K562 (cell line): ENCODE results near the gene NACC1. TPM values are rescaled to one million over a fixed set of nuclear protein-coding genes. Genes with fewer than 3 reads are reported as not detected.

Experiments
- BRD9 ChIP-seq: fragments of 450-650 bp; IDR thresholded peaks from 2 replicates; pipeline ENCODE4 v1.6.1; 2018; ENCODE audit warnings: low read depth; ENCODE audit not compliant: partially characterized antibody
- C11orf30 ChIP-seq: fragments of 450-650 bp; IDR thresholded peaks from 2 replicates; pipeline ENCODE4 v1.6.1; 2016; ENCODE audit warnings: low read depth, mild to moderate bottlenecking
- EP300 ChIP-seq: IDR thresholded peaks from 2 replicates; pipeline ENCODE4 v1.6.1; 2012; ENCODE audit warnings: low read length, improper control_type of control experiment
- FOS ChIP-seq: IDR thresholded peaks from 3 replicates; pipeline ENCODE4 v1.6.1; 2011; ENCODE audit not compliant: insufficient read length; ENCODE audit errors: extremely low read depth
- HNRNPH1 ChIP-seq: fragments of 200-400 bp; formaldehyde crosslinking; optimal IDR thresholded peaks from 2 replicates; pipeline ENCODE3; 2017; ENCODE audit warnings: low read depth, mild to moderate bottlenecking, low read length, moderate library complexity
- KAT8 ChIP-seq: fragments of 450-650 bp; IDR thresholded peaks from 2 replicates; pipeline ENCODE4 v1.6.1; 2016; ENCODE audit warnings: low read depth, mild to moderate bottlenecking
- RBM34 ChIP-seq: fragments of 200-400 bp; formaldehyde crosslinking; IDR thresholded peaks from 2 replicates; pipeline ENCODE4 v1.6.1; 2018; ENCODE audit warnings: low read length, borderline replicate concordance; ENCODE audit not compliant: insufficient read depth
- RNF2 ChIP-seq: sonication (generic); IDR thresholded peaks from 2 replicates; pipeline ENCODE4 v1.6.1; 2016
- SMARCB1 ChIP-seq: IDR thresholded peaks from 2 replicates; pipeline ENCODE4 v1.6.1; 2011; ENCODE audit warnings: improper control_type of control experiment, low read depth; ENCODE audit not compliant: insufficient read length
- ZNF644 ChIP-seq: fragments of 200-800 bp; sonication (Bioruptor generic); IDR thresholded peaks from 2 replicates; pipeline ENCODE4 v1.6.1; 2016; ENCODE audit warnings: low read depth, missing genetic modification characterization, missing compliant biosample characterization
- polyA plus RNA-seq, 8 experiments: library from polyadenylated mRNA; depleted of rRNA in 4 of 8; stranded (reverse) in 5 of 8; unstranded in 3 of 8; fragments of >200 nt; fragmentation: Nextera tagmentation in 2 of 8; fragmentation: Illumina TruSeq in 1 of 8; extraction: Ambion mirVana in 2 of 8; extraction: Trizol in 1 of 8; gene quantifications; 2 replicates each; pipeline versions ENCODE4 v1.2.1 to v1.2.3, GENCODE V29; 2011 to 2014; ENCODE audit warnings: inconsistent platforms in 1 of 8, missing spikeins in 1 of 8
- total RNA-seq, 7 experiments: library from RNA; depleted of rRNA in 6 of 7; stranded (reverse); fragments of >200 nt in 6 of 7; fragmentation: Illumina TruSeq in 2 of 7; extraction: Trizol in 2 of 7; gene quantifications; 2 replicates each; pipeline versions ENCODE4 v1.2.1 to v1.2.3, GENCODE V29; 2011 to 2021; ENCODE audit warnings: low replicate concordance in 1 of 7
- TF ChIP-seq, protein P1 (sequence below), 2 experiments: fragments of 450-650 bp in 1 of 2; sonication (generic) in 1 of 2; formaldehyde crosslinking in 1 of 2; IDR thresholded peaks; 2 replicates each; pipeline versions ENCODE4 v1.7.1 to v1.9.0; 2016 to 2022; ENCODE audit warnings: inconsistent platforms in 1 of 2, mild to moderate bottlenecking in 1 of 2, missing genetic modification reagents in 1 of 2
- TF ChIP-seq, protein P2 (sequence below): IDR thresholded peaks from 2 replicates; pipeline ENCODE4 v1.6.1; 2012; ENCODE audit warnings: low read depth, low read length, improper control_type of control experiment, borderline replicate concordance
- TF ChIP-seq, protein P3 (sequence below): fragments of 450-650 bp; conservative IDR thresholded peaks from 2 replicates; pipeline ENCODE4 v1.6.1; 2016; ENCODE audit warnings: missing genetic modification characterization, low read depth, mild to moderate bottlenecking, control low read depth, missing compliant biosample characterization
- TF ChIP-seq, protein P4 (sequence below), 2 experiments: fragments of 450-650 bp in 1 of 2; sonication (generic) in 1 of 2; formaldehyde crosslinking; conservative IDR thresholded peaks; 2 replicates each; pipeline versions ENCODE4 v1.4.0 to v1.8.1; 2020 to 2022; ENCODE audit warnings: mild to moderate bottlenecking in 1 of 2, missing genetic modification reagents in 1 of 2

The NACC1 gene
- total and polyA plus RNA-seq, 9 of the 15 experiments (the other 6 are each of a cell fraction or from before 2014, with no cell fraction given), result 0.04 to 96.6 (median 25.8) TPM

DNA sequence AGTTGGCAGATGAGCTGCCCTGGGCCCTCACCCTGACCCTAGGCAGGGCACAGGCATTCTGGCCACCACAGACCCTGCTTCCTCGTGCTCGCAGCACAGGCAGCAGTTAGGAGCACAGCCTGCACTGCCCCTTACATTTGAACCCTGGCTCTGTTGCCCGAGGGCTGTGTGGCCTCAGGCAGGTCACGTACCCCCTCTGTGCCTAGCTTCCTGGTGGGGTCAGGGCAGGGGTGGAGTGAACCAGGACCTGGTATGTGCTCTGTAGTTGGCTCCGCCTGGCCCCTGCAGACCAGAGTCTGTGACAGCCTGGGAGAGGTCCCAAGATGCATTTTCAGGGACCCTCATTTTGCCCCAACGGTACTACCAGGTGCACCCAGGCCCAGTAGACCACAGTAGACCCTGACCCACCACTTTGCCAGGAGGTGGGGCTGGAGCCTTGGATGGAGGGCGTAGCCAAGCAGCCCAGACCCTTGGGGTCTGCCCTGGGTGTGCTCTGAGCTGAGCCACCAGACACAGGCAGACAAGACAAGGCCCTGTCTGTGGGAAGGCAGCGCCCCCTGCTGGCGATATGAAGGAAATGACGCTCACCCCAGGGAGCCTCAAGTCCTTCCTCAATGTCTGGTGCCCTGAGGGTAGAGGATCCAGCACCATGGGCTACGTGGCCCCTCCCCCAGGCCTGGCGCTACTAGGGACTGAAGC is 24.5 kb upstream of the NACC1 start (continued):
- TF ChIP-seq, protein P1, sequence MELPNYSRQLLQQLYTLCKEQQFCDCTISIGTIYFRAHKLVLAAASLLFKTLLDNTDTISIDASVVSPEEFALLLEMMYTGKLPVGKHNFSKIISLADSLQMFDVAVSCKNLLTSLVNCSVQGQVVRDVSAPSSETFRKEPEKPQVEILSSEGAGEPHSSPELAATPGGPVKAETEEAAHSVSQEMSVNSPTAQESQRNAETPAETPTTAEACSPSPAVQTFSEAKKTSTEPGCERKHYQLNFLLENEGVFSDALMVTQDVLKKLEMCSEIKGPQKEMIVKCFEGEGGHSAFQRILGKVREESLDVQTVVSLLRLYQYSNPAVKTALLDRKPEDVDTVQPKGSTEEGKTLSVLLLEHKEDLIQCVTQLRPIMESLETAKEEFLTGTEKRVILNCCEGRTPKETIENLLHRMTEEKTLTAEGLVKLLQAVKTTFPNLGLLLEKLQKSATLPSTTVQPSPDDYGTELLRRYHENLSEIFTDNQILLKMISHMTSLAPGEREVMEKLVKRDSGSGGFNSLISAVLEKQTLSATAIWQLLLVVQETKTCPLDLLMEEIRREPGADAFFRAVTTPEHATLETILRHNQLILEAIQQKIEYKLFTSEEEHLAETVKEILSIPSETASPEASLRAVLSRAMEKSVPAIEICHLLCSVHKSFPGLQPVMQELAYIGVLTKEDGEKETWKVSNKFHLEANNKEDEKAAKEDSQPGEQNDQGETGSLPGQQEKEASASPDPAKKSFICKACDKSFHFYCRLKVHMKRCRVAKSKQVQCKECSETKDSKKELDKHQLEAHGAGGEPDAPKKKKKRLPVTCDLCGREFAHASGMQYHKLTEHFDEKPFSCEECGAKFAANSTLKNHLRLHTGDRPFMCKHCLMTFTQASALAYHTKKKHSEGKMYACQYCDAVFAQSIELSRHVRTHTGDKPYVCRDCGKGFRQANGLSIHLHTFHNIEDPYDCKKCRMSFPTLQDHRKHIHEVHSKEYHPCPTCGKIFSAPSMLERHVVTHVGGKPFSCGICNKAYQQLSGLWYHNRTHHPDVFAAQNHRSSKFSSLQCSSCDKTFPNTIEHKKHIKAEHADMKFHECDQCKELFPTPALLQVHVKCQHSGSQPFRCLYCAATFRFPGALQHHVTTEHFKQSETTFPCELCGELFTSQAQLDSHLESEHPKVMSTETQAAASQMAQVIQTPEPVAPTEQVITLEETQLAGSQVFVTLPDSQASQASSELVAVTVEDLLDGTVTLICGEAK (IDR thresholded peaks at IDR 0.05), result no peak
- TF ChIP-seq, protein P1 (CRISPR knock-in tag; IDR thresholded peaks at IDR 0.05), result no peak
- TF ChIP-seq, protein P2, sequence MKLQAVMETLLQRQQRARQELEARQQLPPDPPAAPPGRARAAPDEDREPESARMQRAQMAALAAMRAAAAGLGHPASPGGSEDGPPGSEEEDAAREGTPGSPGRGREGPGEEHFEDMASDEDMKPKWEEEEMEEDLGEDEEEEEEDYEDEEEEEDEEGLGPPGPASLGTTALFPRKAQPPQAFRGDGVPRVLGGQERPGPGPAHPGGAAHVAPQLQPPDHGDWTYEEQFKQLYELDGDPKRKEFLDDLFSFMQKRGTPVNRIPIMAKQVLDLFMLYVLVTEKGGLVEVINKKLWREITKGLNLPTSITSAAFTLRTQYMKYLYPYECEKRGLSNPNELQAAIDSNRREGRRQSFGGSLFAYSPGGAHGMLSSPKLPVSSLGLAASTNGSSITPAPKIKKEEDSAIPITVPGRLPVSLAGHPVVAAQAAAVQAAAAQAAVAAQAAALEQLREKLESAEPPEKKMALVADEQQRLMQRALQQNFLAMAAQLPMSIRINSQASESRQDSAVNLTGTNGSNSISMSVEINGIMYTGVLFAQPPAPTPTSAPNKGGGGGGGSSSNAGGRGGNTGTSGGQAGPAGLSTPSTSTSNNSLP, result no peak
- TF ChIP-seq SMARCB1 (no peak), KAT8 (no peak), EP300 (no peak), HNRNPH1 (no peak), RNF2 (no peak), ZNF644 (tag) (no peak), RBM34 (no peak), BRD9 (no peak), C11orf30 (no peak), FOS (no peak)
- TF ChIP-seq, protein P3, sequence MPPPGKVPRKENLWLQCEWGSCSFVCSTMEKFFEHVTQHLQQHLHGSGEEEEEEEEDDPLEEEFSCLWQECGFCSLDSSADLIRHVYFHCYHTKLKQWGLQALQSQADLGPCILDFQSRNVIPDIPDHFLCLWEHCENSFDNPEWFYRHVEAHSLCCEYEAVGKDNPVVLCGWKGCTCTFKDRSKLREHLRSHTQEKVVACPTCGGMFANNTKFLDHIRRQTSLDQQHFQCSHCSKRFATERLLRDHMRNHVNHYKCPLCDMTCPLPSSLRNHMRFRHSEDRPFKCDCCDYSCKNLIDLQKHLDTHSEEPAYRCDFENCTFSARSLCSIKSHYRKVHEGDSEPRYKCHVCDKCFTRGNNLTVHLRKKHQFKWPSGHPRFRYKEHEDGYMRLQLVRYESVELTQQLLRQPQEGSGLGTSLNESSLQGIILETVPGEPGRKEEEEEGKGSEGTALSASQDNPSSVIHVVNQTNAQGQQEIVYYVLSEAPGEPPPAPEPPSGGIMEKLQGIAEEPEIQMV, result no peak
- TF ChIP-seq, protein P4, sequence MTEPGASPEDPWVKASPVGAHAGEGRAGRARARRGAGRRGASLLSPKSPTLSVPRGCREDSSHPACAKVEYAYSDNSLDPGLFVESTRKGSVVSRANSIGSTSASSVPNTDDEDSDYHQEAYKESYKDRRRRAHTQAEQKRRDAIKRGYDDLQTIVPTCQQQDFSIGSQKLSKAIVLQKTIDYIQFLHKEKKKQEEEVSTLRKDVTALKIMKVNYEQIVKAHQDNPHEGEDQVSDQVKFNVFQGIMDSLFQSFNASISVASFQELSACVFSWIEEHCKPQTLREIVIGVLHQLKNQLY (CRISPR knock-in tag; conservative IDR thresholded peaks at IDR 0.05), result no peak
